Panc1 (cell line): Measurements from ENCODE around the gene GNAZ. TPM values are rescaled to one million over a fixed set of nuclear protein-coding genes. Genes with fewer than 3 reads are reported as not detected.

Experiments
- ATAC-seq: fragments of 200-7000 bp; cut with Tn5 transposase; 2 replicates; pipeline ENCODE4 v1.9.1; 2020; ENCODE audit warnings: mild to moderate bottlenecking, moderate library complexity
- BruUV-seq: library from RNA; stranded (reverse); fragments of 400-500 nt; replicated peaks from 2 replicates; lab custom pipeline; 2021; lab: Mats Ljungman, UMichigan
- CTCF ChIA-PET: fragments of 300-600 bp; sonication (Branson Sonifier 250); formaldehyde crosslinking; loops from one replicate; lab custom pipeline; 2022; ENCODE audit warnings: antibody characterized with exemption; lab: Charles Lee
- POLR2A ChIA-PET: fragments of 300-600 bp; sonication (Branson Sonifier 250); formaldehyde crosslinking; loops from one replicate; lab custom pipeline; 2022; ENCODE audit warnings: antibody characterized with exemption; lab: Charles Lee
- DNase-seq: peaks from one replicate; pipeline ENCODE4 v3.0.0-alpha.2; 2010; ENCODE audit warnings: low read depth, low spot score
- H3K27ac ChIP-seq: 2 replicates; pipeline ENCODE4 v1.5.1; 2011; ENCODE audit warnings: mild to moderate bottlenecking, low read length, inconsistent platforms
- H3K27me3 ChIP-seq: fragments of 200-500 bp; sonication (Bioruptor generic); 2 replicates; pipeline ENCODE4 v1.6.0; 2014; ENCODE audit warnings: low read length, inconsistent platforms; ENCODE audit not compliant: control insufficient read depth, insufficient read depth
- H3K36me3 ChIP-seq: fragments of 200-500 bp; sonication (Bioruptor generic); 2 replicates; pipeline ENCODE4 v1.5.1; 2014; ENCODE audit warnings: inconsistent platforms, mild to moderate bottlenecking, low read length, moderate library complexity; ENCODE audit not compliant: control insufficient read depth, insufficient read depth
- H3K4me1 ChIP-seq: 2 replicates; pipeline ENCODE4 v1.5.1; 2011; ENCODE audit warnings: inconsistent platforms, mild to moderate bottlenecking, low read length, moderate library complexity; ENCODE audit not compliant: control insufficient read depth, insufficient read depth
- H3K4me3 ChIP-seq, 2 experiments: 2 replicates each; pipeline ENCODE4 v1.5.1; 2011 to 2012; ENCODE audit warnings: low read depth in 2 of 2, low read length in 2 of 2, mild to moderate bottlenecking in 2 of 2, inconsistent platforms in 1 of 2, moderate library complexity in 1 of 2
- H3K9me3 ChIP-seq: fragments of 200-500 bp; sonication (Bioruptor generic); 2 replicates; pipeline ENCODE4 v1.5.1; 2014; ENCODE audit warnings: low read depth, mild to moderate bottlenecking, inconsistent platforms, low read length, moderate library complexity; ENCODE audit not compliant: control insufficient read depth, insufficient read depth
- POLR2AphosphoS5 ChIP-seq: IDR thresholded peaks from 2 replicates; pipeline ENCODE4 v1.6.1; 2012; ENCODE audit warnings: mild to moderate bottlenecking, low read depth, low read length, moderate library complexity
- SIN3A ChIP-seq: IDR thresholded peaks from 2 replicates; pipeline ENCODE4 v1.6.1; 2012; ENCODE audit warnings: low read depth, mild to moderate bottlenecking, low read length, moderate library complexity, borderline replicate concordance; ENCODE audit not compliant: insufficient read depth
- TCF7L2 ChIP-seq: IDR thresholded peaks from 2 replicates; pipeline ENCODE4 v1.6.1; 2011; ENCODE audit warnings: mild to moderate bottlenecking, low read depth, low read length, inconsistent platforms
- in situ Hi-C: cut with HindIII; loops from 2 replicates; pipeline ENCODE4 v1.10.0; 2016; ENCODE audit warnings: low sequenced_read_pairs, low pct_unique_long_range_greater_than_20kb
- intact Hi-C: fragments of 100-400 bp; cut with micrococcal nuclease; formaldehyde crosslinking; loops from one replicate; pipeline ENCODE4 v1.10.0; 2022; ENCODE audit not compliant: unreplicated experiment
- total RNA-seq: library from RNA; stranded (reverse); gene quantifications from one replicate; pipeline ENCODE4 v1.2.1, GENCODE V29; 2021; ENCODE audit not compliant: unreplicated experiment
- TF ChIP-seq, protein P1 (sequence below): fragments of 450-650 bp; IDR thresholded peaks from 2 replicates; pipeline ENCODE4 v1.5.1; 2017; ENCODE audit warnings: mild to moderate bottlenecking
- TF ChIP-seq, protein P2 (sequence below), 2 experiments: IDR thresholded peaks; 2 replicates each; pipeline ENCODE4 v1.6.1; 2011 to 2012; ENCODE audit warnings: low read depth in 2 of 2, control low read depth in 1 of 2, low read length in 1 of 2, mild to moderate bottlenecking in 1 of 2, moderate library complexity in 1 of 2; ENCODE audit not compliant: insufficient read depth in 1 of 2

Gene GNAZ
- total RNA-seq, 1 experiment from 2014 or later = 11.9 TPM

DNA sequence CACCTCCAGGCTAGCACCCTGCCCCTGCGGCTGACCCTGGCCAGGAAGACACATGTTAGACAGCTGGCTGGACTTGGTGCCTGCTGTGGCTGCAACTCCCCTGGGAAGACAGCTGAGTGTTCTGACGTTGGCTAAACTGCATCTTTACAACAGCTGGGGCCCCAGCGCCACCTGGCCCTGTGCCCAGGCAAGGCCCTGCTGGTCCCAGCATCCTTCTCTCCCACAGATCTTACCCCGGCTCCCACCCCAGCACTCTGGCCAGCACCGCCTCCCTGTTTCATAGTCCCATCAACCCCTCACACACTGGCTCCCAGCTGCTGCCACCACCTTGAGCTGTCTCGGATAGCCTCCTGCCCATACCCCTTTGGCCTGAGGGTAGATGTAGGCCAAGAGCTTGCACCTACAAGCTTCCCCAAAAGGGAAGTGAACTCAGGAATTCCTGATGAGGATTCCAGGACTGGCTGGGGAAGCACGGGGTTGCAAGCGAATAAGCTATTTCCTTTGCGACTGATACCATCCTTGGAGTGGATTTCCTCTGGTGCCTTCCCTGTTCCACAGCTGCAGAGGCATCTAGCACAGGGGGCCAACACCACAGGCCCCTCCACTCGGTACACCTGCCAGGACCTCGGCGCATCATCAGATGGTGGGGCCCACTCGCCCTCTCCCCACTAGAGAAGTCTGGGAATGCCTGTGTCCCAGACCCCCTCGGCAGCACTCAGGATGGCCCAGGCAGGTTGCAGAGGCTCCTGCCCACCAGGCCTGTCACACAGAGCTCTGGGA lies 42.9 kb downstream of the GNAZ start:
- ChIA-PET CTCF (no interaction called here), POLR2A (no interaction called here)
- no TSS peak for BruUV-seq

DNA sequence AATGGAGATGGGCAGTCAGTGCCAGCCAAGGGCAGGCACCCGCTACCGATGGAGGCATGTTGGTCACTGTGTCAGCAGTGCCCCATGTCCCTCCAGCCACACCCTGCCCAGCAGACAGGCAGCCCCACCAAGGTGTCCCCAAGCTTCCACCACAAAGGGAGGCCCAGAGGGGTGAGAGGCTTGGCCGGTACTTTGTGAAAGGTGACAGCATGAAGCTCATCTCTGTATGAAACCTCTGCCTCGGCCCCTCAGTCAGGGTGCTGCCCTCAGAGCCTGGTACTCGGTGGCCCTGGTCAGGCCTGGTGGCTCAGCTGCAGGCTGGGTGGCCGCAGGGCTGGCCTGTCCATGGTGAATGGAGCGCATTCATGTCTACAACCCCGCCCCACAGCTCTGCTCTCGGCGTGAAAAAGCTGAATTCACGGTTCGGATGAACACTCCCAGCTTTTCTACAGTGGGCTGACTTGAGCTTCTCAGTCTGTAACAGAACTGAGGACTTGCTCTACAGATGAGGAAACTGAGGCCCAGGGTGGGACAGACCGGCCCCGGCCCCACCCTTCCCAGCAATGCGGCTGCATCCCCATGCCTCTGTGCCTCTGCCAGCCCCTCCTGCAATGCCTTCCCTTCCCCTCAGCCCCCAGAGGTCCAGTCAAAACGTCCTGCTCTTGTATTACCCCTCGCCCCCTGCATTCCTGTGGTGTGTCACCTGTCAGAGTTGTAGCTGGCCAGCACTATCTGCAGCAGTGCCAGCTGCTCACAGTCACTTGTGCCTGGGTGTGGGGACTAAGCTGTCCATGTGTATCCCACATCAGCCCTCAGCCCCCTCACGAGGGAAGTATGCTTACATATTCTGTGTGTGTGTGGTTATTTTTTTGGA lies 43.8 kb downstream of the GNAZ start:
- Histone ChIP-seq H3K9me3 (no peaks in the 10 kb centered on the region), H3K4me1 (no peaks in the 10 kb centered on the region), H3K27me3 (no peaks in the 10 kb centered on the region), H3K4me3 (no peak overlapping the region), H3K27ac (no peak overlapping the region), H3K36me3 (no peaks in the 10 kb centered on the region)
- ChIA-PET POLR2A (no interaction called here), CTCF (no interaction called here)
- intact Hi-C loops (no loop called here), in situ Hi-C loops (no loop called here)
- BruUV-seq = no TSS peak
- no peak for DNase-seq
- no peak for TF ChIP-seq POLR2AphosphoS5
- TF ChIP-seq, protein P1, sequence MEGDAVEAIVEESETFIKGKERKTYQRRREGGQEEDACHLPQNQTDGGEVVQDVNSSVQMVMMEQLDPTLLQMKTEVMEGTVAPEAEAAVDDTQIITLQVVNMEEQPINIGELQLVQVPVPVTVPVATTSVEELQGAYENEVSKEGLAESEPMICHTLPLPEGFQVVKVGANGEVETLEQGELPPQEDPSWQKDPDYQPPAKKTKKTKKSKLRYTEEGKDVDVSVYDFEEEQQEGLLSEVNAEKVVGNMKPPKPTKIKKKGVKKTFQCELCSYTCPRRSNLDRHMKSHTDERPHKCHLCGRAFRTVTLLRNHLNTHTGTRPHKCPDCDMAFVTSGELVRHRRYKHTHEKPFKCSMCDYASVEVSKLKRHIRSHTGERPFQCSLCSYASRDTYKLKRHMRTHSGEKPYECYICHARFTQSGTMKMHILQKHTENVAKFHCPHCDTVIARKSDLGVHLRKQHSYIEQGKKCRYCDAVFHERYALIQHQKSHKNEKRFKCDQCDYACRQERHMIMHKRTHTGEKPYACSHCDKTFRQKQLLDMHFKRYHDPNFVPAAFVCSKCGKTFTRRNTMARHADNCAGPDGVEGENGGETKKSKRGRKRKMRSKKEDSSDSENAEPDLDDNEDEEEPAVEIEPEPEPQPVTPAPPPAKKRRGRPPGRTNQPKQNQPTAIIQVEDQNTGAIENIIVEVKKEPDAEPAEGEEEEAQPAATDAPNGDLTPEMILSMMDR = no peak
- TF ChIP-seq, protein P2, sequence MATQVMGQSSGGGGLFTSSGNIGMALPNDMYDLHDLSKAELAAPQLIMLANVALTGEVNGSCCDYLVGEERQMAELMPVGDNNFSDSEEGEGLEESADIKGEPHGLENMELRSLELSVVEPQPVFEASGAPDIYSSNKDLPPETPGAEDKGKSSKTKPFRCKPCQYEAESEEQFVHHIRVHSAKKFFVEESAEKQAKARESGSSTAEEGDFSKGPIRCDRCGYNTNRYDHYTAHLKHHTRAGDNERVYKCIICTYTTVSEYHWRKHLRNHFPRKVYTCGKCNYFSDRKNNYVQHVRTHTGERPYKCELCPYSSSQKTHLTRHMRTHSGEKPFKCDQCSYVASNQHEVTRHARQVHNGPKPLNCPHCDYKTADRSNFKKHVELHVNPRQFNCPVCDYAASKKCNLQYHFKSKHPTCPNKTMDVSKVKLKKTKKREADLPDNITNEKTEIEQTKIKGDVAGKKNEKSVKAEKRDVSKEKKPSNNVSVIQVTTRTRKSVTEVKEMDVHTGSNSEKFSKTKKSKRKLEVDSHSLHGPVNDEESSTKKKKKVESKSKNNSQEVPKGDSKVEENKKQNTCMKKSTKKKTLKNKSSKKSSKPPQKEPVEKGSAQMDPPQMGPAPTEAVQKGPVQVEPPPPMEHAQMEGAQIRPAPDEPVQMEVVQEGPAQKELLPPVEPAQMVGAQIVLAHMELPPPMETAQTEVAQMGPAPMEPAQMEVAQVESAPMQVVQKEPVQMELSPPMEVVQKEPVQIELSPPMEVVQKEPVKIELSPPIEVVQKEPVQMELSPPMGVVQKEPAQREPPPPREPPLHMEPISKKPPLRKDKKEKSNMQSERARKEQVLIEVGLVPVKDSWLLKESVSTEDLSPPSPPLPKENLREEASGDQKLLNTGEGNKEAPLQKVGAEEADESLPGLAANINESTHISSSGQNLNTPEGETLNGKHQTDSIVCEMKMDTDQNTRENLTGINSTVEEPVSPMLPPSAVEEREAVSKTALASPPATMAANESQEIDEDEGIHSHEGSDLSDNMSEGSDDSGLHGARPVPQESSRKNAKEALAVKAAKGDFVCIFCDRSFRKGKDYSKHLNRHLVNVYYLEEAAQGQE (IDR thresholded peaks at IDR 0.05; ENCODE audit: insufficient read depth in 1 of 2, low read depth in 2 of 2, low read length in 1 of 2) = no peak
- TF ChIP-seq TCF7L2 = no peak
- TF ChIP-seq SIN3A = no peak
- no peak for ATAC-seq

More for the DNA sequence above, 42.9 kb downstream of the GNAZ start:
- Histone ChIP-seq H3K36me3 (no peaks in the 10 kb centered on the region), H3K27me3 (no peaks in the 10 kb centered on the region), H3K4me3 (no peak overlapping the region), H3K9me3 (no peaks in the 10 kb centered on the region), H3K4me1 (no peaks in the 10 kb centered on the region), H3K27ac (no peak overlapping the region)
- DNase-seq = no peak
- no peak for TF ChIP-seq TCF7L2
- TF ChIP-seq, protein P2 (IDR thresholded peaks at IDR 0.05; ENCODE audit: insufficient read depth in 1 of 2, low read depth in 2 of 2, low read length in 1 of 2) = no peak
- TF ChIP-seq, protein P1 = no peak
- no peak for TF ChIP-seq SIN3A
- no peak for TF ChIP-seq POLR2AphosphoS5
- in situ Hi-C loops = no loop called here
- intact Hi-C loops = no loop called here
- ATAC-seq = no peak
